ENCODE measurements around the gene WDR12. TPM values are rescaled to one million over a fixed set of nuclear protein-coding genes. Genes with fewer than 3 reads are reported as not detected.

Gene WDR12
- polyA plus RNA-seq, 3 donors: 5.4 to 11.6 (median 6.0) TPM

DNA sequence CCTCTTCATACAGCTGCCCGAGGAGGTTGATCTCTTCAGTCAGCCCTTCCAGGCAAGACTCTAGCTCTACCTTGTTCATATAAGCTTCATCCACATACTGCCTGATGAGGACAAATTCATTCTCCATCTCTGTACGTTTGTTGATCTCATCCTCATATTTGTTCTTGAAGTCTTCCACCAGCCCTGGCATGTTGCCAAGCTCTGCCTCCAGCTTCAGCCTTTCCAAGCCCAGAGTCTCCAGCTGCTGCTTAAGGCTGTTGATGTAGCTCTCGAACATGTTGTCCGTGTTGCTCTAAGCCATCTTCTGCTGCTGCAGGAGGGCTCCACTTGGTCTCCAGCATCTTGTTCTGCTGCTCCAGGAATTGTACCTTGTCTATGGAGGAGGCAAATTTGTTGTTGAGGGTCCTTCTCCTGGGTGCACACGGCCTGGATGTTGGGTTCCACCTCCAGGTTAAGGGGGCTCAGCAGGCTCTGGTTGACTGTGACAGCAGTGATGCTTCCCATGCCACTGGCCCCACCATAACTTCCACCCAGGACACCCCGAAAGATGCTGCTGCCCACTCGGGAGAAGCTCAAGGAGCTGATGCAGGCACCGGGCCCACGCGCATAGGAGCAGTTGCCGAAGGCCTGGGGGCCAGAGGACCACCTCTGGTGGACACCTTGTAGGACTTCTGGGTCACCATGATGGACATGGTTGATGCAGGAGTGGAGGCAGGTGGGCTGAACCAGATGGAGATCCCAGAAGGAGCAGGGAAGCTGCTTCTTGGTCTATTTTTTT, 70.2 kb downstream of the WDR12 start:
- H3K27ac ChIP-seq (ENCODE audit: low read depth, low read length): no peak overlapping the region
- 92 to 95% (median 93%) methylated on average over 11 of the region's 11 CpGs for WGBS, 3 donors

DNA sequence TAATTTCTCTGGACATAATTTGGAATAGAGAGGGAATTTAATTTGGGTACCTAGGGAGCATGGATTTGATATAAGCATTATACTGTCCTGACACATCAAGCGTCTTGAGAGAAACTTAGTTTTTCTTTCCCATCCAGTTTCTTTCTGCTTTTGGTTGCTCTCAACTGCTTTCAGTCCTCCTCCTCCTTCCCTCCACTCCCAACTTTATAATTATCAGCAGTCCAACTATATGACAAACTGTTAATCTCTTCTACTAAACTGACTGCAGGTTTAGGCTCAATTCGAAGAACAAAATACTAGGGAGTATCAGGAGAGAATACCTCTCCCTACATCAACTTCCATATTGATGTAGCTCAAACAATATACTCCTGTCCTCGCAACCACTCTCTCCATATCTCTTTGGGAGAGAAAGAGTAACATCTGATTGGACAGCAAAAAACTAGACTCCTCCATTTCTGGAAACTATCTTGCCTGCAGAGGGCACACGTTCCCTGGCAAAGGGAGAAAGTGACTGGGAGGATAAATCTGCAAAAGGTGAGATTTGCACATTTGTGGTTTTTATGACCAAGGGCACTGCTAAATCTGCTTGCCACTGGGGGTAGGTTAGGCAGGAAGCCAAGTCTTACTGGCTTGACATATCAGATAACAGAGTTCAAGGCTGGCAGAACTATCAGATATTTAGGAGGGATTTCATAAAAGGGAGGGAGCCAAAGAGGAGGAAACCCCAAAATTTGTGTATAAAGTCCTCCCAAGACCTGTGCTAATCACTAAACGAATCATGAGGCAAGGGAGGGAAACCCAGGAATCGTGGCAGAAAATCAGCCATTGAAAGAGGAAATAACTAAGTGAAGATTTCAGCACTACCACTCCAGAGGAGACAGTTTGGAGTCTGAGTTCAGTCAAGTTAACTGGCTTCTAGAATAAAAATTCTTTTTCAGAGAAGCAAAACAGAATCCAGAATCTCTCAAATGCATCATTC, 79.9 kb downstream of the WDR12 start:
- H3K27ac ChIP-seq (ENCODE audit: low read depth, low read length): no peak overlapping the region
- WGBS, 3 donors: 19 to 30% (median 25%) methylated on average over 6 of the region's 6 CpGs

DNA sequence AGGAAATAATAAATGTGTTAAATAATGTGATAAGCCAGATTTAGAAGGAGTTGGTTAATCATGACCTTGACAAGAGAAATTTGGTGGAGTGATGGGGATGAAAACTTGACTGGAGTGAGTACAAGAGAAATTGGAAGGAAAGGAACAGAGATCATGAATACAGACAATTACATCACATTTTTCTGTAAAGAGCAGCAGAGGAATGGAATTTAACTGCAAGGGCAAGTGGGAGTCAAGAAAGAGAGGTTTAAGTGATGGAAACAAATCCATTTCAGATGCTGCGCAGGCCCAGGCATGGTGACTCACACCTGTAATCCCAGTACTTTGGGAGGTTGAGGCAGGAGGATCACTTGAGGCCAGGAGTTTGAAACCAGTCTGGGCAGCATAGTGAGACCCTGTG, 86.6 kb downstream of the WDR12 start:
- no peak overlapping the region for H3K27ac ChIP-seq (ENCODE audit: low read depth, low read length)
- 95 to 100% (median 97%) methylated on average over 1 of the region's 1 CpG for WGBS, 3 donors

Other genes starting within 250 kb of the WDR12 start
- 1 to 10 TPM; 1.4 to 3.4 (median 2.2) TPM for gene ICA1L, start 39.9 kb downstream of the WDR12 start, polyA plus RNA-seq
- gene CARF, start 602 bp upstream of the WDR12 start, polyA plus RNA-seq: 1 to 10 TPM; 1.7 to 2.2 (median 1.8) TPM
- gene NBEAL1, start 103.2 kb upstream of the WDR12 start, polyA plus RNA-seq: 10 to 100 TPM in 1 of 3 donors, 1 to 10 TPM in 2; 4.2 to 10.1 (median 6.0) TPM

Measured in adipose tissue (tissue), 3 donors.